NT2/D1 (cell line): Measurements from ENCODE around the gene CYREN.

Source experiments
- DNase-seq: peaks from one replicate; pipeline ENCODE4 v3.0.0-alpha.2; 2011; ENCODE audit warnings: low read depth, low spot score
- H3K27me3 ChIP-seq: 2 replicates; pipeline ENCODE4 v1.6.0; 2011; ENCODE audit warnings: mild to moderate bottlenecking; ENCODE audit not compliant: insufficient read length, insufficient read depth
- H3K36me3 ChIP-seq: 2 replicates; pipeline ENCODE4 v1.6.1; 2011; ENCODE audit warnings: mild to moderate bottlenecking, low read length, mixed read lengths; ENCODE audit not compliant: insufficient read depth, insufficient read length
- H3K4me1 ChIP-seq: 2 replicates; pipeline ENCODE4 v1.5.1; 2011; ENCODE audit not compliant: insufficient read depth, insufficient read length
- H3K4me3 ChIP-seq: 2 replicates; pipeline ENCODE4 v1.5.1; 2011; ENCODE audit warnings: low read depth; ENCODE audit not compliant: insufficient read length
- H3K9ac ChIP-seq: 2 replicates; pipeline ENCODE4 v1.6.0; 2011; ENCODE audit warnings: low read depth; ENCODE audit not compliant: insufficient read length
- H3K9me3 ChIP-seq: 2 replicates; pipeline ENCODE4 v1.5.1; 2011; ENCODE audit warnings: mild to moderate bottlenecking, low read length; ENCODE audit not compliant: insufficient read depth
- SUZ12 ChIP-seq: IDR thresholded peaks from 2 replicates; pipeline ENCODE4 v1.6.1; 2011; ENCODE audit not compliant: insufficient read length, insufficient read depth; ENCODE audit errors: extremely low read depth
- YY1 ChIP-seq: IDR thresholded peaks from 2 replicates; pipeline ENCODE4 v1.6.1; 2011; ENCODE audit not compliant: insufficient read length, insufficient read depth
- ZNF274 ChIP-seq: IDR thresholded peaks from 2 replicates; pipeline ENCODE4 v1.6.1; 2011; ENCODE audit warnings: mild to moderate bottlenecking, low read depth, low read length

Gene CYREN

GRCh38 chr7:135117096-135117495 is 53.4 kb downstream of the CYREN start:
- TF ChIP-seq YY1: no peak
- no peak for TF ChIP-seq ZNF274
- TF ChIP-seq SUZ12: no peak
- H3K36me3 ChIP-seq: no peaks in the 10 kb centered on the region
- no peak for DNase-seq
- no peaks in the 10 kb centered on the region for H3K27me3 ChIP-seq
- peaks cover 2% of the 10 kb centered on the region for H3K4me1 ChIP-seq
- no peaks in the 10 kb centered on the region for H3K9me3 ChIP-seq
- no peak overlapping the region for H3K4me3 ChIP-seq
- H3K9ac ChIP-seq: no peak overlapping the region
